GM12874 (cell line): ENCODE data around the gene USP40.

ENCODE experiments used
- CTCF ChIP-seq: IDR thresholded peaks from 2 replicates; pipeline ENCODE4 v1.5.1; 2011; ENCODE audit warnings: low read depth, mild to moderate bottlenecking, control low read depth, low read length, moderate library complexity; ENCODE audit not compliant: insufficient read depth

The USP40 gene

GRCh38 chr2:233429175-233429897 is 137.2 kb downstream of the USP40 start:
- TF ChIP-seq CTCF: no peak

GRCh38 chr2:233428438-233428837 is 138.1 kb downstream of the USP40 start:
- TF ChIP-seq CTCF: no peak

GRCh38 chr2:233428008-233428407 is 138.6 kb downstream of the USP40 start:
- no peak for TF ChIP-seq CTCF

- no peak for TF ChIP-seq CTCF
Observed at GRCh38 chr2:233426619-233427342, 139.8 kb downstream of the USP40 start.
